ENCODE results near the gene ZZZ3.

Gene ZZZ3

GRCh38 chr1:77642941-77643340 lies 39.5 kb downstream of the ZZZ3 start:
- no peaks in the 10 kb centered on the region for H3K27me3 ChIP-seq

GRCh38 chr1:77642196-77642595 lies 40.3 kb downstream of the ZZZ3 start:
- no peaks in the 10 kb centered on the region for H3K27me3 ChIP-seq
- H3K4me3 ChIP-seq (ENCODE audit: low read depth in 1 of 2, low read length in 1 of 2), result no peak overlapping the region
- peaks cover 9% of the 10 kb centered on the region for H3K36me3 ChIP-seq
- H3K4me1 ChIP-seq (ENCODE audit: control insufficient read depth in 1 of 2, insufficient read depth in 1 of 2, low read depth in 1 of 2, low read length in 1 of 2), result no peaks in the 10 kb centered on the region
- TF ChIP-seq CTCF (IDR thresholded peaks at IDR 0.05), result no peak
- H3K9me3 ChIP-seq, result no peaks in the 10 kb centered on the region
- H3K27ac ChIP-seq, result no peak overlapping the region

More at GRCh38 chr1:77642941-77643340, 39.5 kb downstream of the ZZZ3 start:
- Histone ChIP-seq H3K9me3 (no peaks in the 10 kb centered on the region), H3K4me1 (ENCODE audit: control insufficient read depth in 1 of 2, insufficient read depth in 1 of 2, low read depth in 1 of 2, low read length in 1 of 2) (no peaks in the 10 kb centered on the region), H3K27ac (no peak overlapping the region), H3K4me3 (ENCODE audit: low read depth in 1 of 2, low read length in 1 of 2) (no peak overlapping the region), H3K36me3 (peaks cover 9% of the 10 kb centered on the region)
- TF ChIP-seq CTCF (IDR thresholded peaks at IDR 0.05), result no peak

- H3K4me1 ChIP-seq (ENCODE audit: control insufficient read depth in 1 of 2, insufficient read depth in 1 of 2, low read depth in 1 of 2, low read length in 1 of 2), result no peaks in the 10 kb centered on the region
- no peaks in the 10 kb centered on the region for H3K27me3 ChIP-seq
- no peak for TF ChIP-seq CTCF (IDR thresholded peaks at IDR 0.05)
- no peaks in the 10 kb centered on the region for H3K36me3 ChIP-seq
- H3K27ac ChIP-seq, result no peak overlapping the region
- H3K9me3 ChIP-seq, result no peaks in the 10 kb centered on the region
- no peak overlapping the region for H3K4me3 ChIP-seq (ENCODE audit: low read depth in 1 of 2, low read length in 1 of 2)
Measured at GRCh38 chr1:77639557-77640069, 42.8 kb downstream of the ZZZ3 start.

GRCh38 chr1:77639056-77639455 lies 43.4 kb downstream of the ZZZ3 start:
- no peaks in the 10 kb centered on the region for H3K36me3 ChIP-seq
- H3K9me3 ChIP-seq, result no peaks in the 10 kb centered on the region
- H3K27me3 ChIP-seq, result no peaks in the 10 kb centered on the region
- TF ChIP-seq CTCF (IDR thresholded peaks at IDR 0.05), result no peak
- no peaks in the 10 kb centered on the region for H3K4me1 ChIP-seq (ENCODE audit: control insufficient read depth in 1 of 2, insufficient read depth in 1 of 2, low read depth in 1 of 2, low read length in 1 of 2)
- no peak overlapping the region for H3K4me3 ChIP-seq (ENCODE audit: low read depth in 1 of 2, low read length in 1 of 2)
- H3K27ac ChIP-seq, result no peak overlapping the region

- Histone ChIP-seq H3K4me3 (ENCODE audit: low read depth in 1 of 2, low read length in 1 of 2) (no peak overlapping the region), H3K27ac (no peak overlapping the region), H3K9me3 (no peaks in the 10 kb centered on the region), H3K27me3 (no peaks in the 10 kb centered on the region), H3K36me3 (peaks cover 18% of the 10 kb centered on the region), H3K4me1 (ENCODE audit: control insufficient read depth in 1 of 2, insufficient read depth in 1 of 2, low read depth in 1 of 2, low read length in 1 of 2) (no peaks in the 10 kb centered on the region)
- no peak for TF ChIP-seq CTCF (IDR thresholded peaks at IDR 0.05)
Measured at GRCh38 chr1:77636864-77637263, 45.6 kb downstream of the ZZZ3 start.

Measured in neutrophil (primary cell).